GM19372 (cell line): Measurements from ENCODE around the gene SRBD1.
"Not testable (repeated sequence)": the region's sequence is repeated elsewhere in the genome, so short reads cannot be mapped to it uniquely, and the experiment has no call there.

ENCODE experiments used
- ATAC-seq: cut with Tn5 transposase; IDR thresholded peaks from one replicate; pipeline ENCODE4 v1.9.1; 2021; ENCODE audit warnings: mild to moderate bottlenecking, low read depth, moderate library complexity; ENCODE audit not compliant: unreplicated experiment

The SRBD1 gene

GRCh38 chr2:45436456-45436855 lies 174.6 kb downstream of the SRBD1 start:
- no peak for ATAC-seq

GRCh38 chr2:45435316-45435715 lies 175.8 kb downstream of the SRBD1 start:
- ATAC-seq = no peak

- ATAC-seq = no peak
Observed at GRCh38 chr2:45433363-45433762, 177.7 kb downstream of the SRBD1 start.

GRCh38 chr2:45432406-45432805 lies 178.7 kb downstream of the SRBD1 start:
- no peak for ATAC-seq

GRCh38 chr2:45426025-45426424 lies 185.0 kb downstream of the SRBD1 start:
- ATAC-seq = not testable (repeated sequence)

GRCh38 chr2:45422921-45423320 lies 188.1 kb downstream of the SRBD1 start:
- no peak for ATAC-seq

GRCh38 chr2:45418532-45418931 lies 192.5 kb downstream of the SRBD1 start:
- no peak for ATAC-seq

GRCh38 chr2:45415534-45416123 lies 195.4 kb downstream of the SRBD1 start:
- ATAC-seq = no peak

GRCh38 chr2:45412754-45413379 lies 198.2 kb downstream of the SRBD1 start:
- no peak for ATAC-seq

GRCh38 chr2:45409677-45410076 lies 201.4 kb downstream of the SRBD1 start:
- ATAC-seq = no peak

- no peak for ATAC-seq
Observed at GRCh38 chr2:45406621-45407020, 204.4 kb downstream of the SRBD1 start.

- no peak for ATAC-seq
Observed at GRCh38 chr2:45404807-45405297, 206.2 kb downstream of the SRBD1 start.

GRCh38 chr2:45403036-45403435 lies 208.0 kb downstream of the SRBD1 start:
- ATAC-seq = no peak

GRCh38 chr2:45401431-45401922 lies 209.6 kb downstream of the SRBD1 start:
- ATAC-seq = no peak

GRCh38 chr2:45399040-45399784 lies 211.9 kb downstream of the SRBD1 start:
- ATAC-seq = no peak

GRCh38 chr2:45397292-45397691 lies 213.8 kb downstream of the SRBD1 start:
- no peak for ATAC-seq

GRCh38 chr2:45396671-45397070 lies 214.4 kb downstream of the SRBD1 start:
- ATAC-seq = no peak

GRCh38 chr2:45394842-45395241 lies 216.2 kb downstream of the SRBD1 start:
- no peak for ATAC-seq

- no peak for ATAC-seq
Observed at GRCh38 chr2:45394216-45394615, 216.9 kb downstream of the SRBD1 start.

- no peak for ATAC-seq
Observed at GRCh38 chr2:45391866-45392265, 219.2 kb downstream of the SRBD1 start.

- ATAC-seq = no peak
Observed at GRCh38 chr2:45390861-45391260, 220.2 kb downstream of the SRBD1 start.
